HEK293T (cell line): Measurements from ENCODE around the gene SUSD3.

Experiments used
- BHLHE40 ChIP-seq: fragments of 450-650 bp; IDR thresholded peaks from 2 replicates; pipeline ENCODE4 v1.6.1; 2016; ENCODE audit warnings: mild to moderate bottlenecking, moderate library complexity, borderline replicate concordance
- FOXA1 ChIP-seq: fragments of 450-650 bp; IDR thresholded peaks from 2 replicates; pipeline ENCODE4 v1.6.1; 2016; ENCODE audit warnings: mild to moderate bottlenecking
- FOXK2 ChIP-seq: fragments of 450-650 bp; IDR thresholded peaks from 2 replicates; pipeline ENCODE4 v1.6.1; 2016; ENCODE audit warnings: mild to moderate bottlenecking
- FOXM1 ChIP-seq: fragments of 450-650 bp; IDR thresholded peaks from 2 replicates; pipeline ENCODE4 v1.6.1; 2017; ENCODE audit warnings: mild to moderate bottlenecking, borderline replicate concordance
- PKNOX1 ChIP-seq: fragments of 450-650 bp; IDR thresholded peaks from 2 replicates; pipeline ENCODE4 v1.6.1; 2016
- SP1 ChIP-seq: fragments of 450-650 bp; IDR thresholded peaks from 2 replicates; pipeline ENCODE4 v1.6.1; 2017
- SUZ12 ChIP-seq: fragments of 450-650 bp; IDR thresholded peaks from 2 replicates; pipeline ENCODE4 v1.6.1; 2016; ENCODE audit warnings: mild to moderate bottlenecking
- TARDBP ChIP-seq: fragments of 450-650 bp; IDR thresholded peaks from 2 replicates; pipeline ENCODE4 v1.6.1; 2016

GRCh38 chr9:93081081-93081529 lies 22.6 kb downstream of the SUSD3 start:
- no peak for TF ChIP-seq SP1
- TF ChIP-seq FOXK2, result no peak
- no peak for TF ChIP-seq BHLHE40
- no peak for TF ChIP-seq SUZ12
- no peak for TF ChIP-seq FOXM1
- TF ChIP-seq FOXA1, result no peak
- TF ChIP-seq PKNOX1, result no peak
- TF ChIP-seq TARDBP, result no peak
